Brain microvascular endothelial cell (primary cell): Measurements from ENCODE around the gene CCBE1.

Experiments used
- DNase-seq: peaks from one replicate; pipeline ENCODE4 v3.0.0-alpha.2; 2020
- H3K27ac ChIP-seq: fragments of 250-450 bp; sonication (Bioruptor Pico); 2 replicates; pipeline ENCODE4 v1.5.1; 2020; ENCODE audit warnings: mild to moderate bottlenecking, moderate library complexity
- H3K27me3 ChIP-seq: fragments of 250-450 bp; sonication (Bioruptor Pico); replicated peaks from 2 replicates; pipeline ENCODE4 v1.5.1; 2020; ENCODE audit warnings: mild to moderate bottlenecking
- H3K36me3 ChIP-seq: fragments of 250-450 bp; sonication (Bioruptor Pico); replicated peaks from 2 replicates; pipeline ENCODE4 v1.5.1; 2020; ENCODE audit warnings: mild to moderate bottlenecking
- H3K4me3 ChIP-seq: 2 replicates; pipeline ENCODE4 v1.5.1; 2011; ENCODE audit warnings: low read depth, mild to moderate bottlenecking, control low read depth, low read length, moderate library complexity
- CTCF ChIP-seq: IDR thresholded peaks from 2 replicates; pipeline ENCODE4 v1.5.1; 2011; ENCODE audit warnings: low read depth, mild to moderate bottlenecking, moderate library complexity, low read length, control low read depth, inconsistent platforms; ENCODE audit errors: missing control alignments
- in situ Hi-C: cut with HindIII; loops from 2 replicates; pipeline ENCODE4 v1.10.0; 2017; ENCODE audit warnings: low sequenced_read_pairs, low pct_ligation_motif_present

CCBE1 gene

GRCh38 chr18:59460072-59460420, 237.2 kb downstream of the CCBE1 start:
- Histone ChIP-seq H3K4me3 (no peak overlapping the region), H3K36me3 (no peaks in the 10 kb centered on the region), H3K27me3 (no peaks in the 10 kb centered on the region), H3K27ac (no peak overlapping the region)
- in situ Hi-C loops: no loop called here
- DNase-seq: no peak
- TF ChIP-seq CTCF: no peak

GRCh38 chr18:59459369-59460071, 237.7 kb downstream of the CCBE1 start:
- H3K27ac ChIP-seq: no peak overlapping the region
- H3K27me3 ChIP-seq: no peaks in the 10 kb centered on the region
- no peak overlapping the region for H3K4me3 ChIP-seq
- TF ChIP-seq CTCF: peak; percentile 55
- DNase-seq: no peak
- in situ Hi-C loops: no loop called here
- H3K36me3 ChIP-seq: no peaks in the 10 kb centered on the region

- H3K36me3 ChIP-seq: no peaks in the 10 kb centered on the region
- no peak overlapping the region for H3K4me3 ChIP-seq
- no peak for DNase-seq
- TF ChIP-seq CTCF: no peak
- no peak overlapping the region for H3K27ac ChIP-seq
- in situ Hi-C loops: no loop called here
- H3K27me3 ChIP-seq: no peaks in the 10 kb centered on the region
These were observed 238.6 kb downstream of the CCBE1 start for GRCh38 chr18:59458575-59458974.

GRCh38 chr18:59456657-59457056, 240.6 kb downstream of the CCBE1 start:
- no peak for TF ChIP-seq CTCF
- no peaks in the 10 kb centered on the region for H3K36me3 ChIP-seq

GRCh38 chr18:59455728-59456276, 241.4 kb downstream of the CCBE1 start:
- TF ChIP-seq CTCF: no peak
- Histone ChIP-seq H3K27me3 (no peaks in the 10 kb centered on the region), H3K27ac (no peak overlapping the region), H3K4me3 (no peak overlapping the region), H3K36me3 (no peaks in the 10 kb centered on the region)
- in situ Hi-C loops: no loop called here
- DNase-seq: no peak

More at GRCh38 chr18:59456657-59457056, 240.6 kb downstream of the CCBE1 start:
- no peak overlapping the region for H3K4me3 ChIP-seq
- no peak overlapping the region for H3K27ac ChIP-seq
- H3K27me3 ChIP-seq: no peaks in the 10 kb centered on the region
- DNase-seq: no peak
- in situ Hi-C loops: no loop called here
